ENCODE data around the gene P2RY6. TPM values are rescaled to one million over a fixed set of nuclear protein-coding genes. Genes with fewer than 3 reads are reported as not detected.

The P2RY6 gene
- total RNA-seq, 2 donors from 2014 or later, result 7.7 to 13.4 TPM

DNA sequence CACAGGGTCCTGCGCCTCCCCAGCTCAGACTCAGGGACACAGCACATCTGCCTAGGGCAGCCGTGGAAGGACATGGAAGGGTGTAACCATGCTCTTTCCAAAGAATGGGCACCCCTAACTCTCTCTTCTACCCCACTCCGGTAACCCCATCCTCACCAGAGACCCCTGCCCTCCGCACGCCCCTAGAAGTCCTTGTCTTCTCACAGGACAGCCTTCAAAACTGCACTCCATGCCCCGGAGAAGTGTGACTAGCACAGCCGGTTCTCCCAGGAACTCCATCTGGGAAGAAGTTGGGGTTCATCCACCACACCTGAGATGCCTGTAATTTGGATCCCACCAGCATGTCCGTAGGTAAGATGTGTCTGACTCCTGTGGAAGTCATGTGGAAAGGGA lies 29.0 kb upstream of the P2RY6 start:
- H3K4me3 ChIP-seq, result no peak overlapping the region
- no peak for ATAC-seq (ENCODE audit: insufficient number of reproducible peaks, low FRiP score, low read depth)
- H3K27ac ChIP-seq, result no peak overlapping the region
- H3K4me1 ChIP-seq (ENCODE audit: control insufficient read depth in 1 of 2, low read depth in 2 of 2), result peaks cover 2 to 55% of the 10 kb centered on the region in 2 donors
- no peak for TF ChIP-seq CTCF (IDR thresholded peaks at IDR 0.05)
- no peaks in the 10 kb centered on the region for H3K9me3 ChIP-seq
- no peaks in the 10 kb centered on the region for H3K27me3 ChIP-seq (replicated peaks; ENCODE audit: insufficient read depth)
- no peak for DNase-seq (ENCODE audit: low spot score)
- H3K36me3 ChIP-seq, result no peaks in the 10 kb centered on the region

DNA sequence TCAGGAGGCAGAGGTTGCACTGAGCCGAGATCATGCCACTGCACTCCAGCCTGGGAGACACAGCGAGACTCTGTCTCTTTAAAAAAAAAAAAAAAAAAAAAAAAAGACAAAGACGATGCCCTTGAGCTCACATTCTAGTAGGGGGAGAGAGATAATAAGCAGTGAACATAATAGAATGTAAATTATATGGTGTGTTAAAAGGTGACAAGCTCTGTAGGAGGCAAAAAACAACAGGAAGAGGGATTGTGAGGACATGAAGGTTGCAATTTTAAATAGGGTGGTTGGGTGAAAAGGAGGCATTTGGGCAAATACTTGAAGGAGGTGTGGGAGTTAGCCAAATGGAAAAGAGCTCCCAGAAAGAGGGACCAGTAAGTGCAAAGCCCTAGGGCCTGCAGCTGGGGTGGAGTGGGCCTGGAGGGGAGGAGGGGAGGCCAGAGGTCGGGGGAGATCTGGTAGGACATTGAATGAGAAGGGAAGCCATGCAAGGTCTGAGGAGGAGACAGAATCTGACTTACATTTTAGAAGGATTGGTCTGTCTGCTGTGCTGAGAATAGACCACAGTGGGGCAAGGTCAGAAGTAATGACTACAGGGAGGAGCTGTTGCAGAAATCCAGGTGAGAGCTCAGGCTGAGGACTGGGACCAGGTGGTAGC lies 27.4 kb upstream of the P2RY6 start:
- ATAC-seq (ENCODE audit: insufficient number of reproducible peaks, low FRiP score, low read depth), result no peak
- H3K4me3 ChIP-seq, result no peak overlapping the region
- peaks cover 2 to 40% of the 10 kb centered on the region in 2 donors for H3K4me1 ChIP-seq (ENCODE audit: control insufficient read depth in 1 of 2, low read depth in 2 of 2)
- H3K27ac ChIP-seq, result no peak overlapping the region
- no peak for DNase-seq (ENCODE audit: low spot score)
- no peaks in the 10 kb centered on the region for H3K27me3 ChIP-seq (replicated peaks; ENCODE audit: insufficient read depth)
- no peak for TF ChIP-seq CTCF (IDR thresholded peaks at IDR 0.05)
- H3K9me3 ChIP-seq, result no peaks in the 10 kb centered on the region
- no peaks in the 10 kb centered on the region for H3K36me3 ChIP-seq

DNA sequence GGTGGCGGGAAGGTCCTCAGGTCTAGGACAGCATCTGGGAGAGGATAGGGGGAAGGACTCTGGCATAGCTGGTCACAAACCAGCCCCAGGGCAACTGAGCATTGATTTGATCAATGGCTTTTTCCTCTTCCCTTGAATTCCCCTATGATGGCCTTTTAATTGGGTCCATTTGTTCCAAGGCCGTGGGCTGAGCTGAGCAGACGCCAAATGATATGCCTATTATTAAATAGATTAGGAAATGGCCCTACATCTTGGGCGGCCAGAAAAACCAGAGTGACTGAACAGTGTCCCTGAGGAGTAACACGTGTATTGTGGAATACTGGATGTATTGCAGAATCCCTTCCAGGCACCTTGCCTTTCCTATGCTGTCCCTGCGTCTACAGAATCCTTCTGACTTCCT lies 26.7 kb upstream of the P2RY6 start:
- DNase-seq (ENCODE audit: low spot score) (no peak), ATAC-seq (ENCODE audit: insufficient number of reproducible peaks, low FRiP score, low read depth) (no peak)
- Histone ChIP-seq H3K36me3 (no peaks in the 10 kb centered on the region), H3K27me3 (replicated peaks; ENCODE audit: insufficient read depth) (no peaks in the 10 kb centered on the region), H3K4me3 (no peak overlapping the region), H3K27ac (no peak overlapping the region), H3K9me3 (no peaks in the 10 kb centered on the region), H3K4me1 (ENCODE audit: control insufficient read depth in 1 of 2, low read depth in 2 of 2) (peaks cover 0 to 33% of the 10 kb centered on the region in 2 donors)
- TF ChIP-seq CTCF (IDR thresholded peaks at IDR 0.05), result no peak

DNA sequence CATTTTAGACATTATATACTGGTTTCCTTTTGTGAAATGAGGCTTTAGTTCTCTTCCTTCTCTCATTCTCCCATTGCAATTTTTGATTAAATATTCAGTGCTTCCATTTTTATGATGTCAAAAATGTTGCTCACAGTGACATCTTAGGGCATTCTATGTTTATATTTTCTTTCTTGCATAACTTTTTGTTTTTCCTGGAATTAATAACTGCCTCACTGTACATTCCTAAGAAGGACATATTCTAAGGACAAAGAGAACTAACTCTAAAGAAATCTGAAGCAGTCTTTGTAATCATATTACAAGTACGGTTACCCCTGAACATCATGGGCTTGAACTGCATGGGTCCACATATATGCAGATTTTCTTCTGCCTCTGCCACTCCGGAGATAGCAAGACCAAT lies 25.8 kb upstream of the P2RY6 start:
- H3K27me3 ChIP-seq (replicated peaks; ENCODE audit: insufficient read depth), result no peaks in the 10 kb centered on the region
- no peak for TF ChIP-seq CTCF (IDR thresholded peaks at IDR 0.05)
- no peak for ATAC-seq (ENCODE audit: insufficient number of reproducible peaks, low FRiP score, low read depth)

DNA sequence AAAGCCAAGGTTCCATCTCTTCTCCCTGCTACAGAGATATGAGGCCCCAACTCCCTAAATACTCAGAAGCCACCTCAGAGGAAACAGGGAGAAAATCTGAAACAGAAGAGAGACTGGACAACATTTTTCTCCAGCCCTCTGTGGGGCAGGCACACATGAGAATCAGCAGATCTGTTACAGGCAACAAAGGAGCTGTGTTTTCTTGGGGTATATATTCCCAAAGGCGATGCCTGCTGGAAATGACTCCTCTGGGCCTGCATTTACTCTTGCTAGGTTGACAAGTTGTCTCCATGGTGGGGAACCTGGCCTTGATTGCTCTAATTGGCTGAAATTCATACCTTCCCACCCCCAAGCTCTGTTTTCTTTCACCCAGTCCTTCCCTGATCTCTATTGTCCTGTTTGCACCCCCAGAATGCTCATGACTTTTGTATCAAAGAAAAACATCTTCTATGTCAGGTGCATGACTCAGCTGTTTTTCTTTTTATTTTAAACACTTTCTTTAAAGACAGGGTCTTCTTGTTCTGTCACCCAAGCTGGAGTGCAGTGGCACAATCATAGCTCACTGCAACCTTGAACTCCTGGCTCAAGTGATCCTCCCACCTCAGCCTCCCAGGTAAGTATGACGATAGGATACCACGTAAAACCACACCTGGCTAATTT lies 23.5 kb upstream of the P2RY6 start:
- DNase-seq (ENCODE audit: low spot score), result no peak
- ATAC-seq (ENCODE audit: insufficient number of reproducible peaks, low FRiP score, low read depth), result no peak
- no peak overlapping the region for H3K4me3 ChIP-seq
- H3K9me3 ChIP-seq, result no peaks in the 10 kb centered on the region
- TF ChIP-seq CTCF (IDR thresholded peaks at IDR 0.05), result no peak
- no peak overlapping the region for H3K27ac ChIP-seq
- no peaks in the 10 kb centered on the region for H3K27me3 ChIP-seq (replicated peaks; ENCODE audit: insufficient read depth)
- H3K4me1 ChIP-seq (ENCODE audit: control insufficient read depth in 1 of 2, low read depth in 2 of 2), result peaks cover 0 to 13% of the 10 kb centered on the region in 2 donors
- no peaks in the 10 kb centered on the region for H3K36me3 ChIP-seq

More for the DNA sequence above, 25.8 kb upstream of the P2RY6 start:
- H3K4me3 ChIP-seq, result no peak overlapping the region
- no peaks in the 10 kb centered on the region for H3K9me3 ChIP-seq
- DNase-seq (ENCODE audit: low spot score), result no peak
- H3K27ac ChIP-seq, result no peak overlapping the region
- H3K36me3 ChIP-seq, result no peaks in the 10 kb centered on the region
- H3K4me1 ChIP-seq (ENCODE audit: control insufficient read depth in 1 of 2, low read depth in 2 of 2), result peaks cover 0 to 26% of the 10 kb centered on the region in 2 donors
